HCT116 (cell line): ENCODE results near the gene RAB27B. TPM values are rescaled to one million over a fixed set of nuclear protein-coding genes. Genes with fewer than 3 reads are reported as not detected.

Source experiments
- ATAC-seq: fragments of 200-7000 bp; cut with Tn5 transposase; 2 replicates; pipeline ENCODE4 v1.9.1; 2020; ENCODE audit warnings: mild to moderate bottlenecking, moderate library complexity
- BruUV-seq: library from RNA; stranded (reverse); fragments of 400-500 nt; replicated peaks from 2 replicates; lab custom pipeline; 2021; lab: Mats Ljungman, UMichigan
- CTCF ChIA-PET: fragments of 300-600 bp; sonication (Branson Sonifier 250); formaldehyde crosslinking; loops from one replicate; lab custom pipeline; 2021; ENCODE audit warnings: antibody characterized with exemption; lab: Charles Lee
- POLR2A ChIA-PET: fragments of 300-600, 350-600 bp; sonication (Branson Sonifier 250); formaldehyde crosslinking; loops from one replicate; lab custom pipeline; 2021; ENCODE audit warnings: antibody characterized with exemption; lab: Charles Lee
- RAD21 ChIA-PET, 2 experiments: fragments of 300-600 bp; sonication (Branson Sonifier 250); formaldehyde crosslinking; loops; one replicate each; lab custom pipeline; 2023; ENCODE audit warnings: low total read pairs in 2 of 2; ENCODE audit not compliant: uncharacterized antibody in 2 of 2, unreplicated experiment in 2 of 2, low non-redundant PET in 1 of 2; lab: Charles Lee
- DNase-seq: peaks from one replicate; pipeline ENCODE4 v3.0.0-alpha.2; 2010; ENCODE audit warnings: low read depth, low spot score
- H2AFZ ChIP-seq: fragments of 200-600 bp; shearing (Covaris generic), sonication (generic); 2 replicates; pipeline ENCODE4 v1.6.1; 2017; ENCODE audit warnings: low read depth, mixed run types, mixed read lengths, antibody characterized with exemption, low read length; ENCODE audit not compliant: poor library complexity, severe bottlenecking
- H3K27ac ChIP-seq: 2 replicates; pipeline ENCODE4 v1.5.1; 2012; ENCODE audit warnings: low read depth, low read length
- H3K27me3 ChIP-seq: fragments of 200-600 bp; sonication (generic); 2 replicates; pipeline ENCODE4 v1.6.1; 2016; ENCODE audit warnings: mixed run types, low read length, mixed read lengths; ENCODE audit not compliant: insufficient read depth
- H3K36me3 ChIP-seq, 2 experiments: fragments of 200-500 bp in 1 of 2; fragments of 200-600 bp in 1 of 2; sonication (Bioruptor generic) in 1 of 2; sonication (generic) in 1 of 2; 2 replicates each; pipeline versions ENCODE4 v1.5.1 to v1.6.1; 2014 to 2016; ENCODE audit warnings: low read length in 2 of 2, inconsistent platforms in 1 of 2, mixed read lengths in 1 of 2, mixed run types in 1 of 2; ENCODE audit not compliant: insufficient read depth in 2 of 2, control insufficient read depth in 1 of 2
- H3K4me1 ChIP-seq, 2 experiments: fragments of 200-600 bp in 1 of 2; sonication (generic) in 1 of 2; 2 replicates each; pipeline versions ENCODE4 v1.5.1 to v1.6.1; 2012 to 2017; ENCODE audit warnings: low read length in 2 of 2, inconsistent platforms in 1 of 2, mild to moderate bottlenecking in 1 of 2, mixed read lengths in 1 of 2, mixed run types in 1 of 2, moderate library complexity in 1 of 2; ENCODE audit not compliant: insufficient read depth in 2 of 2, control insufficient read depth in 1 of 2
- H3K4me2 ChIP-seq: fragments of 200-600 bp; sonication (generic); 2 replicates; pipeline ENCODE4 v1.6.1; 2017; ENCODE audit warnings: mixed run types, low read length, mixed read lengths
- H3K4me3 ChIP-seq, 2 experiments: fragments of 200-600 bp in 1 of 2; sonication (generic) in 1 of 2; replicated peaks in 1 of 2; 2 replicates each; pipeline ENCODE4 v1.5.1; 2011 to 2016; ENCODE audit warnings: low read length in 2 of 2, control low read depth in 1 of 2, low read depth in 1 of 2, mild to moderate bottlenecking in 1 of 2, mixed read lengths in 1 of 2, mixed run types in 1 of 2
- H3K79me2 ChIP-seq: fragments of 200-600 bp; sonication (generic); 2 replicates; pipeline ENCODE4 v1.6.1; 2017; ENCODE audit warnings: mild to moderate bottlenecking, mixed run types, low read length, moderate library complexity, mixed read lengths; ENCODE audit not compliant: insufficient read depth
- H3K9ac ChIP-seq: fragments of 200-600 bp; sonication (generic); 2 replicates; pipeline ENCODE4 v1.6.1; 2016; ENCODE audit warnings: low read length, mixed read lengths
- H3K9me2 ChIP-seq: fragments of 200-600 bp; sonication (generic), shearing (Covaris generic); 2 replicates; pipeline ENCODE4 v1.6.1; 2017; ENCODE audit warnings: mixed run types, mild to moderate bottlenecking, moderate library complexity; ENCODE audit not compliant: insufficient read depth
- H3K9me3 ChIP-seq, 2 experiments: fragments of 200-500 bp in 1 of 2; fragments of 200-600 bp in 1 of 2; sonication (Bioruptor generic) in 1 of 2; sonication (generic) in 1 of 2; 2 replicates each; pipeline ENCODE4 v1.6.1; 2014 to 2017; ENCODE audit warnings: low read length in 2 of 2, mixed read lengths in 2 of 2, inconsistent platforms in 1 of 2, low read depth in 1 of 2, mild to moderate bottlenecking in 1 of 2, mixed run types in 1 of 2, moderate library complexity in 1 of 2; ENCODE audit not compliant: control insufficient read depth in 1 of 2, insufficient read depth in 1 of 2
- H4K20me1 ChIP-seq: fragments of 200-600 bp; sonication (generic), shearing (Covaris generic); 2 replicates; pipeline ENCODE4 v1.6.1; 2017; ENCODE audit warnings: mixed run types, mild to moderate bottlenecking, moderate library complexity; ENCODE audit not compliant: insufficient read depth
- CBX3 ChIP-seq: IDR thresholded peaks from 2 replicates; pipeline ENCODE4 v1.6.1; 2012; ENCODE audit warnings: low read depth
- CTCF ChIP-seq, 3 experiments: fragments of 200-600 bp in 1 of 3; sonication (generic) in 1 of 3; IDR thresholded peaks in 2 of 3; conservative IDR thresholded peaks in 1 of 3; 2 replicates each; pipeline ENCODE4 v1.5.1; 2012 to 2017; ENCODE audit warnings: low read depth in 2 of 3, low read length in 2 of 3, antibody characterized with exemption in 1 of 3, borderline replicate concordance in 1 of 3, control low read depth in 1 of 3, mild to moderate bottlenecking in 1 of 3, mixed read lengths in 1 of 3, mixed run types in 1 of 3, moderate library complexity in 1 of 3; ENCODE audit not compliant: insufficient read depth in 1 of 3
- EGR1 ChIP-seq: IDR thresholded peaks from 2 replicates; pipeline ENCODE4 v1.6.1; 2012; ENCODE audit warnings: low read depth
- EZH2 ChIP-seq: fragments of 200-600 bp; sonication (generic); IDR thresholded peaks from 2 replicates; pipeline ENCODE4 v1.6.1; 2017; ENCODE audit warnings: antibody characterized with exemption, mixed run types
- EZH2phosphoT487 ChIP-seq: fragments of 200-600 bp; IDR thresholded peaks from 2 replicates; pipeline ENCODE4 v1.6.1; 2018; ENCODE audit warnings: antibody characterized with exemption, borderline replicate concordance
- FOSL1 ChIP-seq: IDR thresholded peaks from 2 replicates; pipeline ENCODE4 v1.6.1; 2012; ENCODE audit warnings: low read depth
- RAD21 ChIP-seq: IDR thresholded peaks from 2 replicates; pipeline ENCODE4 v1.6.1; 2012; ENCODE audit warnings: low read depth, mild to moderate bottlenecking
- REST ChIP-seq: IDR thresholded peaks from 2 replicates; pipeline ENCODE4 v1.6.1; 2012; ENCODE audit warnings: low read depth
- SRF ChIP-seq: IDR thresholded peaks from 2 replicates; pipeline ENCODE4 v1.6.1; 2012; ENCODE audit warnings: low read depth
- TCF7L2 ChIP-seq: IDR thresholded peaks from 2 replicates; pipeline ENCODE4 v1.7.0; 2011; ENCODE audit warnings: borderline replicate concordance, inconsistent platforms; ENCODE audit not compliant: insufficient read depth, insufficient read length; ENCODE audit errors: extremely low read depth
- ZBTB33 ChIP-seq: IDR thresholded peaks from 2 replicates; pipeline ENCODE4 v1.6.1; 2011; ENCODE audit warnings: mild to moderate bottlenecking, low read length, moderate library complexity; ENCODE audit not compliant: insufficient replicate concordance; ENCODE audit errors: extremely low read depth
- ZFX ChIP-seq: fragments of 450-650 bp; IDR thresholded peaks from 2 replicates; pipeline ENCODE4 v1.6.1; 2017
- ZNF274 ChIP-seq: fragments of 200-500 bp; sonication (Bioruptor generic); IDR thresholded peaks from 2 replicates; pipeline ENCODE4 v1.6.1; 2014; ENCODE audit warnings: mild to moderate bottlenecking, low read depth, low read length, inconsistent platforms
- intact Hi-C: fragments of 100-400 bp; cut with micrococcal nuclease; formaldehyde crosslinking; loops from 2 replicates; pipeline ENCODE4 v1.10.0; 2022
- total RNA-seq: library from RNA; stranded (reverse); gene quantifications from one replicate; pipeline ENCODE4 v1.2.1, GENCODE V29; 2021; ENCODE audit not compliant: unreplicated experiment

RAB27B gene
- total RNA-seq, 1 experiment from 2014 or later = 2.2 TPM

GRCh38 chr18:54798186-54798585 lies 30.1 kb upstream of the RAB27B start:
- no peak for TF ChIP-seq TCF7L2
- TF ChIP-seq CTCF (IDR thresholded peaks at IDR 0.05 in 2 of 3, conservative IDR thresholded peaks at IDR 0.05 in 1 of 3; ENCODE audit: borderline replicate concordance in 1 of 3, insufficient read depth in 1 of 3, low read depth in 2 of 3, low read length in 2 of 3) = no peak
- TF ChIP-seq, all 23 proteins: peak for 0
- RAD21 ChIA-PET = no interaction called here
- Histone ChIP-seq H3K79me2 (no peaks in the 10 kb centered on the region), H3K27ac (no peak overlapping the region), H2AFZ (no peak overlapping the region), H3K9ac (no peak overlapping the region), H3K4me3 (no peak overlapping the region), H3K9me2 (no peaks in the 10 kb centered on the region), H3K36me3 (no peaks in the 10 kb centered on the region), H3K27me3 (no peaks in the 10 kb centered on the region), H4K20me1 (no peaks in the 10 kb centered on the region), H3K9me3 (no peaks in the 10 kb centered on the region), H3K4me1 (no peaks in the 10 kb centered on the region), H3K4me2 (no peak overlapping the region)
- POLR2A ChIA-PET = no interaction called here
- DNase-seq (no peak), ATAC-seq (no peak)
- no TSS peak for BruUV-seq
- CTCF ChIA-PET = no interaction called here
- intact Hi-C loops = no loop called here

- no peak overlapping the region for H3K4me2 ChIP-seq
- no peak overlapping the region for H3K9ac ChIP-seq
- no peaks in the 10 kb centered on the region for H3K79me2 ChIP-seq
- H3K9me2 ChIP-seq = no peaks in the 10 kb centered on the region
- no peaks in the 10 kb centered on the region for H3K27me3 ChIP-seq
- no peak overlapping the region for H3K27ac ChIP-seq
- no peaks in the 10 kb centered on the region for H3K9me3 ChIP-seq
- DNase-seq (no peak), ATAC-seq (no peak)
- ChIA-PET RAD21 (no interaction called here), CTCF (no interaction called here), POLR2A (no interaction called here)
- H4K20me1 ChIP-seq = no peaks in the 10 kb centered on the region
- intact Hi-C loops = no loop called here
- no peak overlapping the region for H2AFZ ChIP-seq
- no peaks in the 10 kb centered on the region for H3K36me3 ChIP-seq
- no TSS peak for BruUV-seq
- H3K4me1 ChIP-seq = peaks cover 0 to 5% of the 10 kb centered on the region in 2 experiments; a peak in 1 of 4 replicates
- H3K4me3 ChIP-seq = no peak overlapping the region
- no peak for TF ChIP-seq CBX3
- TF ChIP-seq ZNF274 = no peak
- no peak for TF ChIP-seq ZFX
- TF ChIP-seq TCF7L2 = no peak
- no peak for TF ChIP-seq RAD21
- TF ChIP-seq FOSL1 = no peak
- TF ChIP-seq EZH2 = no peak
- TF ChIP-seq EGR1 = no peak
- no peak for TF ChIP-seq EZH2phosphoT487
- TF ChIP-seq REST = no peak
- no peak for TF ChIP-seq SRF
- no peak for TF ChIP-seq ZBTB33
These were observed 26.9 kb upstream of the RAB27B start for GRCh38 chr18:54801374-54801773.
